HG03342 (cell line): ENCODE results near the gene KCNQ1.

ENCODE experiments used
- ATAC-seq: cut with Tn5 transposase; IDR thresholded peaks from one replicate; pipeline ENCODE4 v1.9.1; 2021; ENCODE audit warnings: mild to moderate bottlenecking, moderate library complexity; ENCODE audit not compliant: unreplicated experiment

Gene KCNQ1

DNA sequence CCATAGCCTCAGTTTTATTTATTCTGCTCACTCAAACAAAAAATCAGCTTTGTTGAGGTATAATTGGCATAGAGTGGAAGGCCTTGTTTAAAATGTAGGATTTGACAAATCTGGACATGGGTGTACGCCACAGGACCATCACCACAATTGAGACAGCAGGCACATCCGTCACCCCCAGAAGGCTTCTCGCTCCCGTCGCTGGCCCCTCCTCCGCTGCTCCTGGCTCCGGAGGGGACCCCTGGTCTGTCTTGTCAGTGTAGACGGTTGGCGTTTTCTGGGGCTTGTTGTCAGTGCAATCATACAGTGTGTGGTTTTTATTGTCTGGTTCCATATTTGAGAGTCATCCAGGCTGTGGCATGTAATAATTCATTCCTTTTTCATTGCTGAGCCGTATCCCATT, 97.6 kb downstream of the KCNQ1 start:
- ATAC-seq = no peak

DNA sequence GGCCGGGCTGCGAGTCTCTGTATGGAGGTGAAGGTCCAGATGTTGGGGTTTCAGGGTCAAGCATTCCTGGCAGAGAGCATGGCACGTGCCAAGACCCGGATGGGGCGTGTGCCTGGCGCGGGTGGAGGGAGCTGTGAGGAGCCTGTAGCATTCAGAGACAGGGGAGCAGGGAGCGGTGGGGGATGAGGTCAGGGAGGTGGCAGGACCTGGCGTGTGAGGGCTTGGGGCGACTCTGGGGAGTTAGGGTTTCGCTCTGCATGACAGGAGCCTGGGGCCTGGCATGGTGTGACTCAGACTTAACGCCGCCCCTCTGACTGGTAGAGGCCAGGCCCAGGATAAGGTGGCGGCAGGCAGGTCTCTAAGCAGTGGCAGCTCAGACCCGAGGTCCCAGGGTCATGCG, 103.0 kb downstream of the KCNQ1 start:
- ATAC-seq = no peak

DNA sequence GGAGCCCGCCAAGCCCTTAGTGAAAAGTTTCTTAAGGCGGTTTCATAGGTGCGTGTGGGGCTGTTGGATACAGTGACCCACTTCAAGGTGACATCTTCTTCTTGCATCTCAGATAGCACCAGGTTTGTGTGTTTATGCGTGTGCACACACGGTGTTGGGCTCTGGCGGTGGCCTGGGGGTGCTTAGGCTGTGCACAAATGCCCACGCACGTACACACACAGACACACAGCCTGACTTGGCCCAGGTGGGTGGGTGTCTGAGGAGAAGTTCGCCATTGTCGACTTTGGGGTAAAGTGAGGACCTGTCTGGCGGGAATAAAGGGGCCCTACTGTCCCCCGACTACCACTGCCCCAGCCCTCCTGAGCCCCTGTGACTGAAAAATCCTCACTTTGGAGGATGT, 103.8 kb downstream of the KCNQ1 start:
- ATAC-seq = no peak

DNA sequence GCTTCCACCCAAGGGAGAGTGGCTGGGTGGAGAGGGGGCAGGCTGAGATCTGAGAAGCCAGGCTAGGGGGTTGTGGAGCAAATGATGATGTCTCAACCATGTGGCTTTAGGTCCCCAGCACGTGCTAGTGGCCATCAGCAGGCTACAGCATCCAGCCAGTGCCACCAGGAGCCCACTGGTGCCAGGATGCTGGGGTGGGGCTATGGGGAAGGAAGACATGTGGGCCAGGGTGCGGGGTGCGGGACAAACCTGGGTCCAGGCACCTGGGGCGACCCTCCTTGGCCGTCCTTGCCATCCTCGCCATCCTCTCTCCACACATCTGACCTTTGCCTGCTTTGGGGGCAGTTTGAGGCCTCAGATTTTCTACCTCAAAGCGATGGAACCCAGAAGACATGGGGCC, 104.3 kb downstream of the KCNQ1 start:
- no peak for ATAC-seq

DNA sequence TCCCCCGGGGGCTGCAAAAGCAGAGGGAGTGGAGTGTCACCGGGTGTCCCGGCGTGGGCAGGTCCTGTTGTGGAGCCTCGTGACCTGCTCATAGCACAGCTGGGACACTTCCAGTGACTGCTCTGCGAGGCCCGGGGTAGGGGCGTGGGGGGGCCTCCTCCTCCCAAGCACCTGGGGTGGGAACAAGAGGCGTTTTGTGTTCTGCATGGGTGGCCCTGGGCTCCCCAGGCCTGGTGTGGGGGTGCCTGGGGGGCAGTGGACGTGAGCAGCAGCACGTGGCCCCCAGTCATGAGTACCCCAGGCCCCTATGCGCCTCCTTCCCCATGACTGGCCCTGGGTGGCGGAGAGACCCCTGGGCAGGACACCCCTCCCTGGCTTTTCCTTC, 104.7 kb downstream of the KCNQ1 start:
- no peak for ATAC-seq

DNA sequence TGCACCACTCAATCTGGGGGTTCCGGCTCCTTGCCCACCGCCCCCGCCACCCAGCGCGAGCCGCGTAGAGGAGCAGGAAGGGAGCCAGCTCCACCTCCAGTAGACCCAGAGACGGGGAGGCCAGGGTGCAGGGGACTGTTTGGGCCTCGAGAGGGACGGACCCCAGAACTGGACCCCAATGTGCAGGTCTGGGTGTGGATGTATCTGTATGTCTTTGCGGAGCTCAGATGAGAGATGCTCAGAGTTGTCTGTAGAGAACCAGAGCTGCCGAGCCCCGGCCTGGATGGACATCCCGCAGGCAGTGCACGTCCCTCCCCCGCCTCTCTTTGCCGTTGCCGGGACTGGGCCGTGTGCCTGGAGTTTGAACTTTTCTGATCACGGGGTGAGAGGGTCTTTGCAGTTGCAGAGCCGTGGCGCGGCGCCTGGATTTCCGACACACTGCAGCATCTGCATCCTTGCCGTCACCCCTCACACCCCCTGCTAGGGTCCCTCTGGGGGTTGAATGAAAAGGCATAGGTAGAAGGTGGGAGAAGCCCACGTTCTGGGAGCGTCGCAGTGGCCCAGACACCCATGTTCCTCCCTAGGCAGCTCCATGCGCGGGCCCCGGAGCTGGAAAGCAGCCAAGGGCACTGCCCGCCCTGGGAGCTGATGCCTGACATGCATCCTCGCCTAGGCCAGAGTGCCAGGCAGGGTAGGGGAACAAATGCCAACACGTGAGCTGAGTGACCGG, 105.2 kb downstream of the KCNQ1 start:
- ATAC-seq = no peak

DNA sequence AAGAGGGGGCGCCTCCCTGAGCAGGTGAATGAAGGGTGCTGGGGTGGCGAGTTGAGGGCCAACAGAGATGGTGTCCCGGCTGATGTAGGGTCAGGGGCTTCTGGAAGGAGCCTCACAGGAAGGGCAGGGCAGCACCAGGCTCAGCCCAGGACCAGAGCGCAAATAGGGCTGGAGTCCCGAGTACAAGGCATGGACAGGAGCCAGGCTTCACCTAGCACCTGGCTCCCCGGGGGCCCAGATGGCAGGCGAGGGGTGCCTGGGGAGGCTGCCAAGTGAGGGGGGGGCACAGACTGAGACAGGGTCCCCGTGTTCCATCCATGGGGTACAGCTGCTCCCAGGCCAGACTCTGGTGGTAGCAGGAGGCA, 105.8 kb downstream of the KCNQ1 start:
- ATAC-seq = no peak

DNA sequence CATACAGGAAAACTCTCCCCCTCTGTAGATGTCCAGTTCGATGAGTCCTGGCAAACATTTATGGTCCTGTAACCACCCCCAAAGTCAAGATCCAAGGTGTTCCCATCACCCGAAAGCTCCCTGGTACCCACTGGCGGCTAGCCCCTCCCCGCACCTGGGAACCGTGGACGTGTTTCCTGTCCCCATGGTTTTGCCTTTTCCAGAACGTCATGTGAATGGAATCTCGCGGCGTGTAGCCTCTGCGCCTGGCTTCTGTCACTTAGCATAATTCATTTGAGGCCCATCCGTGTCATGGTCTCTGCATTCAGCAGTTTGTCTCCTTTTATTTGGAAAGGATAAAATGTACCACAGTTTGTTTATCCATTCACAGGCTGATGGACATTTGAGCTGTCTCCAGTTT, 106.3 kb downstream of the KCNQ1 start:
- no peak for ATAC-seq

DNA sequence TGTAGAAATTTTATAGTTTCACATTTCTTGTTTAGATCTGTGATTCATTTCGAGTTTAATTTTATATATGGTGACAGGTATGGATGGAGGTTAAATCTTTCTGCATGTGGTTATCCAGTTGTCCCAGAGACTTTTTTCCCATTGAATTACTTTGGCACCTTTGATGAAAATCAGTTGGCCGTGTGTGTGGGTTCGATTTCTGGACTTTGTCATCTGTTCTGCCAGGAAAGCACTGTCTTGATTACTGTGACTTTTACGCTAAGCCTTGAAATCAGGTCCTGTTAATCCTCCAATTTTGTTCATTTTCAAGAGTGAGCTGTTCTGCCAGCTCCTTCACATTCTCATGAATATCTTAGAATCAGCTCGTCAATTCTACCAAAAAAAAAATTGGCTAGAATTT, 107.4 kb downstream of the KCNQ1 start:
- ATAC-seq = no peak

DNA sequence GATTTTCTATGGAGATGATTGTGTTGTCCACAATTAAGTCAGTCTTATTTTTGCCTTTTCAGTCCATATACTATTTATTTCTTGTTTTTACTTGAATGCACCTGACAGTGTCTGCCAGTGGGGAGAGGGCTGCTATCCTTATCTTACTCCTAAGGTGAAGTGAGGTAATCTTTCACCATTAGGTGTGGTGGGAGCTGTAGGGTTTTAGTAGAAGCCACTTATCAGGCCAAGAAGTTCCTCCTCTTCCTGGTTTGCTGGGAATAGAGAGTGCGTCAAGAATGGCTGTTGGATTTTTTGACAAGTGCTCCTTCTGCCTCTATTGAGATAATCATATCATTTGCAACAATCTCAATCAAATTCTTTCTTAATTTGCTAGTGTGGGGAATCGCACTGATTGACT, 108.4 kb downstream of the KCNQ1 start:
- no peak for ATAC-seq

DNA sequence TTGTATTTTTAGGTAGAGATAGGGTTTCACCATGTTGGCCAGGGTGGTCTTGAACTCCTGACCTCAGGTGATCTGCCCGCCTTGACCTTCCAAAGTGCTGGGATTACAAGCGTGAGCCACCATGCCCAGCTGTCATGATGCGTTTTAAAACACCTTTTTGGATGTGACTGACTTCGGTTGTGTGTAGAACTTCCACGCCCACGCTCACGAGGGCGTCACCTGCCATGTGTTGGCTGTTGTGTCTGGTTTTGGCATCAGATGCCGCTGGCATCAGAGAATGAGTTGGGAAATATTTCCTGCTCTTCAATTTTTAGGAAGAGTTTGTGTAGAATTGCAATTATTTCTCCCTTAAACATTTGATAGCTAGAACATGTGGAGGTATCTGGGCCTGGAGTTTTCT, 109.1 kb downstream of the KCNQ1 start:
- ATAC-seq = no peak

DNA sequence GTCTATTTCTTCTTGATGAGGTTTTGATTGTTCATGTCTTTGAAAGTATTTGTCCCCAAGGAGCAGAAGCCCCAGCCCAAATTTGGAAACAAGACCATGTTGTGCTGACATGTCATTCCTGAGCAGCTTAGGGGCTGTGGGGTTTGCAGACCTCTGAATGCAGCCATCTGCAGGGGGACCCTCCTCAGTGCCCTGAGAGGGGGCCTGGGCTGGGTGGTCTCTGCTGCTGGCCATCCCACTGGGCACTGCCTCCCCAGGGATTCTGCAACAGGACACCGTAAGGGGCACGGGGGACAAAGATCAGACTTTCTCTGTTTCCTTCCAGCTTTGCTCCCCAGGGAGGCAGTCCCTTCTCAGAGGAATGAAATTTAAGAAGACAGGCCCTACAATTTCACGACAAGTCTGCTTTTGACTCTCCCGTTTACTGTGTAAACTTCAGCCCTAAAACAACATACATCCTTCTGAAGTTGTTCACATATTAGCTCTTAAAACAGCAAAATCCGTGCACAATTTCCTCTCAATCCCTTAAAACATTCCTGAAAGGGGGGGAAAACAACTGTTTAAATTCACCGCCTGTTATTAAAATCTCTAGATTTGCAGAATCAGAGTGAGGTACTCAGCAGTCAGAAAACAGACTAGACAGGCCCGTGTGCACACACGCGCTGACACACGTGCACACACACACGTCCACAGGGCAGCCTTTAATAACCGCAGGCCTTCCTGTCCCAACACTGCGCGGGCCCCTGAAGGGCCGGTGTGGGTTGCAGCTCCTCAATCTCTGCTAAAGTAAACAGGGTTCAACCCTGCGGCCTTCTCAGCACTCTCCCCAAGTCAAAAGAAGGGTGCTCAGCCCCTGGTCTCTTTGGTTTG, 109.8 kb downstream of the KCNQ1 start:
- ATAC-seq = no peak

DNA sequence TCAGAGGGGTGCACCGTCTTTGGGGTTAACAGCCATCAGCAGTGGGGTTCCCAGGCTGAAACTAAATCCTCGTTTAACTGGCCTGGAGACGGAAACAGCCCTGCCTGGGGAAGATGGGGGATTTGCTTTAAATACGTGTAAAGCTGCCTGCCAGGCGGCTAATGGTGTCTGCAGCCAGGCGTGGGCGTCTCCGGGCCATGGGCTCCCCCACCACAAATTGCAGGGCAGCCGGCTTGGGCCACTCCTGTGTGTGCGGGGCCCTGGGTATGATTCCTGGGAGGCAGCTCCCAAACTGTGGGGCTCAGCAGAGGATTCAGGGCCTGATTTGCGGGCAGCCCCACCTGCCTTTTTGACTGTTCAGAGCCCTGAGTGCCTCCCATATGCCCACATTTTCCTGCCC, 110.5 kb downstream of the KCNQ1 start:
- no peak for ATAC-seq

DNA sequence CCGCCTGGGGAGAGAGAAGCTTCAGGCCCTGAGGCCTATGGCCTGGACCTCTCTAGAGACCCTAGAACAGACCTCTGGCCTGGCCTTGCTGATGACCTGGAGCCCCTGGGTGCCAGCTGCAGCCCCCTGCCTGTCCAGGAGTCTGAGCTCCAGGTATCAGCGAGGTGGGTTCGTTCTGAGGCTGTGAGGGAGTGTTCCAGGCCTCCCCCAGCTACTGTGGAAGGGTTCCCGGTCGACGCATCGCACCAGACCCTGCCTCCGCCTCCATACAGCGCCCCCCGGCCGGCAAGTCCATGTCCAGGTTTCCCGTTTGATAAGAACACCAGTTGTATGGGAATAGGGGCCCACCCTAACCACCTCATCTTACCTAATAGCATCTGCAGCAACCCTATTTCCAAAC, 111.1 kb downstream of the KCNQ1 start:
- ATAC-seq = no peak

DNA sequence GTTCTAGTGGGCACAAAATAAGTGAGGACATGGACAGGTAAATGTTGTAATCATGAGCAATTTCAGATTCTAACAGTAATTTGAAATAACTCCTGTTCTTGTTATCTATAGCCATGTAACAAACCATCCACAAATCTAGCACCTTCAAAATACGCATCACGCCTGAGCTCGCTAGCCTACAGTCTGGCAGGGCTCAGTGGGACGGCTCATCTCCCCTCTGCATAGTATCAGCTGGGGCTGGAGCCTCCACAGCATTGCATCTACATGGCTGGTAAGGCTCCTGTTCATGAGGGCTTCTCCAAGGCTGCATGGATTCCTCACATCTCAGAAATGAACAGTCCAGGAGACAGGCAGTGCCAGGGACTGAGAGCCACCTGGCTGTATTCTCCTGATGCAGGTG, 112.6 kb downstream of the KCNQ1 start:
- ATAC-seq = no peak

DNA sequence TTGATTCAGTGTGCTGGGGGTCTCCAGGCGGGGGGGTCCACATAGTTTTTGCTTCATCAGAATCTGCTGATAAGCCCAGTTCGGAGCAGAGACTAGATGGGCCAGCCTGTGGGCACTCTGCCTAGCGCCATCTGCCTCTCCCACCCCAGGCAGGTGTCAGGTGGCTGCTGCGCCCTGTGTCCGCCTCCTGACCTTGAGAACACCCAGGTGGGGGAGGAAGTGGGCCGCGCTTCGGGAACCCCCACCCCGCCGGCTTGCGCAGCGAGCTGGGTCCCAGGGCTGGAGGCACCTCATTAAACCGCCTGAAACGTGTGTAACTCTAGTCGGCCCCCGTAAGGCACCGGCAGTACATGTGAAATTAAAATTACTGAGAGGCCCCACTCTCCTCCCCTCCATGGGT, 113.6 kb downstream of the KCNQ1 start:
- no peak for ATAC-seq

DNA sequence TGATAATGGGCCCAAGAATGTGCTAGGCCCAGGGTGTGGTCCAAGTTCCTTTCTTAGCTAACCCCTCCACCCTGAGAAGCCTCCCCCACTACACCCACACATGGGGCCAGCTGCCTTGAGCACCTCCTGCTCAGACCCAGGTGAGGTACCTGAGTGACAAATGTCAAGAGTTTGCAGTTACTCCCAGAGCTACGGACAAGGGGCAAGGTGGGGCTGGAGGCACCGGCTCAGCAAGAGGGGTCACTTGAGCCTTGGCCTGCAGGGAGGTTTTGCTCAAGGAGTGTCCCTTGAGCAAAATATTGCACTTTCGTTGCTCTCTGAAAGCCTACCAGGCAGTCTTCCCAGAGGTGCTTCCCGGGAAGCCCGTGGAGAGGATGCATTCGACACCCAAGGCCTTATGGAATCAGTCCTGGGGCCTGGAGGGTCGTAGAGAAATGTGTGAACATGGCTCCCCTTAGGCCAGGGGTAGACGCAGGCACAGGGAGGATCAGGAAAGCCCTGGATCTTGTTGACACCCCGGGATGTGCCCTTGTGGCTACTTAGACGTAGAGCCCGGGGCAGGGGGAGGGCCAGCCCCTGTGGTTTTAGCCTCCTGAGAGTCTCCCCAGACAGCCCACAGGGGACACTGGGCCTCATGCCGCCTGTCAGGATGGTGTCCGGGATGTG, 114.2 kb downstream of the KCNQ1 start:
- ATAC-seq = no peak

DNA sequence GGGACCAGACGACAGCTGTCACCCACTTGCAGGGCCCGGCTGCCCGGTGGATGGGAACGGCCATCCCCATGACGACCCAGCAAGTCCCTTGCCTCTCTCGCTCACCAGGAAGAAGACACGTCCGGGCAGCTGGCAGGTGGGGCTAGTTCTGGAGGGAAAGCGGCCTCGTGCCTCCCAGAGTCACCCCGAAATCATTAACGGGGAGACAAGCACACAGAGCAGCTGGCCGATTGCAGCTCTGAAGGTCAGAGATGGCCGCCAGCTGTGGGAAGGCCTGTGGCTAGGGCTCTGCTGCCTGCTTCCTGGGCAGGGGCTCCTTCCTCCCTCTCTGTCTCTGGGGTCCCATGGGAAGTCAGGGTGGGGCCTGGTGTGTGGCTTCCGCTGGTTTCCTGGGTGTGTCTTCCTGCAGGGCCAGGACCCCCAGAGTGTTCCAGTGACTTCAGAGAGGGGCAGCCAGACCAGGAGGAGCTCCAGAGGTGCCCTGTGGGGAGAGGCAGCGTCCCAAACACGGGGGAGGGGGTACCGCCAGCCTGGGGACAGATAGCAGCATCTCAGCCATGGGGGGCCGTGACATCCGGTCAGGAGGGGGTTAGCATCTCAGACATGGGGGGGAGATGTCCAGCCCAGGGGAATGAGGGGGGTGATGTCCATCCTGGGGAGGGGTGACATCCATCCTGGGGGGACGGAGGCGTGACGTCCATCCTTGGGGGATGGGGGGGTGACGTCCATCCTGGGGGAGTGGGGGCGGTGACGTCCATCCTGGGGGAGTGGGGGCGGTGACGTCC, 114.9 kb downstream of the KCNQ1 start:
- no peak for ATAC-seq

DNA sequence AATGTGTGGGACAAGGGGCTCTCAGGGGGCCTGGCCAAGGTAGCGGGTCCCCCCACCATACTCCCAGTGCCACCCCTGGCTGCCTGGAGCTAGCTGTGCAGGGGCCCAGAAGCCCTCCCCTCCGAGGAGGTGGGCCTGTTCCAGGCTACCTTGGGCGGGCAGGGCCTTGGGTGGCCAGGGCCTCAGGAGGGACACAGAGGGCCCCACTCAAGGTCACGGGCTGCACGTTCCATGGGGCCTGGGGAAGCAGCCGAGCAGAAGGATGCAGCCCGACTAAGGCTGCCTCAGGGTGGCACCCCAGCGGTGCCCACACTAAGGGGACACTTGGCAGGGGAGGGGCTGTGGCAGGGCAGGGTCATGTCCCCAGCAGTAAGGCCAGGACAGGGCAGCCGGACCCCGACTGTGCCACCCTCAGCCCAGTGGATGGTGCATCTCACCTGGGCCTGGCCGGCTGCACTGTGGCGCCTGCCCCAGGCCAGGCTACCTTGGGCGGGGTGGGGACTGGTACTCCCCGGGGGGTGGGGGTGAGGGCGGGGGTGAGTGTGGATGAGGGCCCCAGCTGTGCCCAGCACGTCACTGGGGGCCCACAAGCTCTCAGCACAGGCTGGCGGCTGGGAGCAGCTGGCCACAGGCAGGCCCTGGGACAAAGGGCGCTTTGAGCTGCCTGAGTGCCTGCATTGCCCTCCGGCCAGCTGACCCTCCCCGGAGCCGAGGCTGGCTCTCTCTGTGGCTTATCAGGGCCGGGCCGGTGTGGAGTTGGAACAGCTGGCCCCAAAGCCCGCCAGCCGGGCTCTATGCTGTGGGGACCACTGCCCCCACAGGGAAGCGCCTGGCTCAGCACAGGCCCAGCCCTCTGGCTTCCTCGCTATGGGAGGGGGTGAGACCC, 117.1 kb downstream of the KCNQ1 start:
- ATAC-seq = no peak

DNA sequence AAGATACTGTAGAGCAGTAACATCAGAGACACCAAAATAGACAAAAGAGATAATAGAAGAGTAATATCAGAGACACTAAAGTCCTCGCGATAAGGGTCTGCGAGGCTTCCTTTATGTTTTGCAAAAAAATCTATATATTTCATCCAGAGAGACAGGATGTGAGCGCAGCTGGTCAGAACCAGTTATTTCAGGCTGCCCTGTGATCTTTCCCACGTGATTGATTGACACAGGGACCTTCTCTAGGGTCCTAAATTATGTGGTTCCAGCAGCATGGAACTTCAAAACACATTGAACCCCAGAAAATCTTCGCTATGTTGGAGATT, 118.0 kb downstream of the KCNQ1 start:
- no peak for ATAC-seq
